ENCODE results near the gene SGCE.

The SGCE gene

DNA sequence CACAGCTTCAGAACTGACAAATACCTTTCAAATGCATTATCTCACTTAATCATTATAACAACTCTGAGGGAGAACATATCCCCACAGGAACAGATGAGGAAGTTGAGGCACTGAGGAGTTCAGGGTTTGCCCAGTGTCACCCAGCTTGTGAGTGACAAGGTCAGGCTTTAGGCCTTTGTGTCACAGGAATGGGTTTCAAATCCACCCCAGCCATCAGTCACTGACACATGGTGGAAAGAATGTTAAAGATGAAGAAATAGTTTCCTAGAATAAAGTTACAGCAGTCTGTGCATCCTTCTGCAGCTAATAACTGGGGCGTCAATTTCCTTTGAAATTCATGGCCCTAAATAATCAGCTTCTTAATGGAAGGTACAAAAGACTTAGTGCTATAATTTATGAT lies 37.8 kb downstream of the SGCE start:
- no peak for DNase-seq

DNA sequence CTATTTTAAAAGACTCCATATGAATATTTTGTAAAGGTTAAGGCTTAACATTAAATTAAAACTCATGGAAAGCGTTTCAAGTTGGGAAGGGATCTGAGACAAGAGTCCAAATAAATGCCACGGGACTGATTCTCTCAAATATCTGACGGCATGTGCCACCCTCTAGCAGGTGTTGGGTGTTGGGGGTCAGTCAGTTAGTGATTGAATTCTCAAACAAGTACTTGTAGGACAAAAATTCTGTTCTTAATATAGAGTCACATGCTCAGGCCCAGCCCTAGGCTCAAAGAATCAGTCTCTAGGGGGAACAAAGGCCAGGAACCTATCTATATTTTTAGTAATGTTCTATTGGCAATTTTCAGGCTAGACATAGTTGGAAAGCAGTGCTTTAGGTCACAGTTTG lies 39.1 kb downstream of the SGCE start:
- DNase-seq: no peak

DNA sequence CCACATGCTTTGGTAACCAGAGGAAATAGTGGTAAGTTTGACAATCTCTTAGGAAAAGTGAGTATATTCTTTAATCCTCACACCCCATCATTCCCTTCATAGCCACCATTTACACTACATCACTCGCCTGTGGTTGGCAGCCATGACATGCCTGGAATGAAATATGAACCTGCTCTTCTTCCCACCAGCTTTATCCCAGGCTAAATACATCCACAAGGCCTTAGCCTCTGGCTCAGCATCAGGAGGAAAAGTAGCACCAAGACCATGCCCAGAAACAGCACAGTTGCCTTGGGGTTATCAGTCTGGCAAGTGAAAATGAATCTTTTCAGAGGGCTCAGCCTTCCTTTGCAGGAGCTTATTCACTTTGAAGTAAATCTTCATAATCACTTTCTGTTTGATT lies 40.3 kb downstream of the SGCE start:
- DNase-seq: no peak

DNA sequence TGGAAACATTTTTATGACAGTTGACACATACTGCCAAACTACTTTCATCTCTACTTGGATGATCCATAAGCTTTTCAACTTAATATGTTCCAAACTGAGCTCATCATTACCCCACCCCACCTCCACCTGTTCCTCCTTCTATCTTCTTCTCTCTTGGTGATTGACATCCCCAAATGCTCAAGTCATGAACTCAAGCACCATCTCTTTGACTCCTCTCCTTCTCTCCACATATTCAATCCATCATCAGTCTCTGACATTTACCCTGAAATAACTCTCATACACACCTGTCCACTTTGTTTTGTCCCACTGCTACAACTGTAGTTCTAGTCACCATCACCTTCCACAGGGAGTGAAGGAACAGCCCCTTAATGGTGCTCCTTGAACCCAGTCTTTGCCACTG lies 43.3 kb downstream of the SGCE start:
- no peak for DNase-seq

DNA sequence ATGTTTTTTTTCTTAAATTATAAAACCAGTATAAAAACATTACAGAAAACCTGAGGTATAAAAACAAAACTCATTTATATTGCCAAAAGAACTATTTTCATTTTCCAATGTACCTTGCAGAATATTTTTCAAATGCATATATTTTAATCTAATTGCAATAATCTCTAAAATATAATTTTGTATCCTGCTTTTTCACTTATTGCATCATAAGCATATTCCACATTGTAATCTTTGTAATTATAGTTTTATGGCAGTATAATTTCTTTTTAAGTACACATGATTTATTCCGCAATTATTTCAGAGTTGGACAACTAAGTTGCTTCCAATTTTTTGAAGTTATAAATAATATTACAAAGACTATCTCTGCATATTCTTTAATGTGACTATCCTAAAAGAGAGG lies 43.7 kb downstream of the SGCE start:
- DNase-seq: no peak

DNA sequence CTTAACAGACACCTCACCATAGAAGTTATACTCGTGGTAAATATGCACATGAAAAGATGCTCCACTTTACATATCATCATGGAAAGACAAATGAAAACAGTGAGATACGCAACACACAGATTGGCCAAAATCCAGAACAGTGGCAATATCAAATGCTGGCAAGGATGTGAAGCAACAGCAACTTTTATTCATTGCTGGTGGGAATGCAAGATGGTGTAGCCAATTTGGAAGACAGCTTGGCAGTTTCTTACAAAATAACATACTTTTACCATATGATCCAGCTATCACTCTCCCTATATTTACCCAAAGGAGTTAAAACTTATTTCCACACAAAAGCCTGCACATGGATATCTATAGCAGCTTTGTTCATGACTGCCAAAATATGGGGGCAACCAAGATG lies 46.4 kb downstream of the SGCE start:
- no peak for DNase-seq

DNA sequence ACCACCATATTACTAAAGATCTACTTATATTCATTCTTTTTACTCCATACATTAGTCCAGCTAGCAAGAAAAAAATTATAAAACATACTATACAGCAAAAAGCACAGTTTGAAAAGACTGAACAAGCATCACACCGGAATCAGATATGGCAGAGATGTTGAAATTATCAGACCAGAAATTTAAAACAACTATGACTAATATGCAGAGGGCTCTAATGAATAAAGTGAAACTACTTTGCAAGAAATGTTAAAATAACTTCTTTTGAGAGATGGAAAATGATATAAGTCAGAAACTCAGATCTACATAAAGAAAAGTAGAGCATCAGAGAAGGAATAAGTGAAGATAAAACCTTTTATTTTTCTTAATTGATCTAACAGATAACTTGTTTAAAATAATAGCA lies 50.9 kb downstream of the SGCE start:
- DNase-seq: no peak

DNA sequence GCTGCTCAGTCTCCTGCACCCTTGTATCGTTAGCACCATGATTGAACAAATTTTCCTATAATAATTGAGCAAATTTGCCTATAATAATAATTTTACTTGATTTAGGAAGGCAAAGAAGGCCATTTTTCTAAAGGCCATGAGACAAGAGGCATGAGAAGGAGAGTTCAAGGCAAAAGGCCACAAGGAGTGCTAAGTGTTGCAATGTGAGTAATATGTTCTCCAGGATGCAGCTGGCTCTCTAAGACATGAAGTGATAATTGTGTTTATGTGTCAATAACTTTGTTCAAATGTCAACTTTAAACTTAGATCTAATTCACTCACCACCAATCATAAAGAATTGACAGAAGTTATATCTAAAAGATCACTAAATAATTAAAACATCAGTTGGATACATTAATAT lies 53.8 kb downstream of the SGCE start:
- no peak for DNase-seq

DNA sequence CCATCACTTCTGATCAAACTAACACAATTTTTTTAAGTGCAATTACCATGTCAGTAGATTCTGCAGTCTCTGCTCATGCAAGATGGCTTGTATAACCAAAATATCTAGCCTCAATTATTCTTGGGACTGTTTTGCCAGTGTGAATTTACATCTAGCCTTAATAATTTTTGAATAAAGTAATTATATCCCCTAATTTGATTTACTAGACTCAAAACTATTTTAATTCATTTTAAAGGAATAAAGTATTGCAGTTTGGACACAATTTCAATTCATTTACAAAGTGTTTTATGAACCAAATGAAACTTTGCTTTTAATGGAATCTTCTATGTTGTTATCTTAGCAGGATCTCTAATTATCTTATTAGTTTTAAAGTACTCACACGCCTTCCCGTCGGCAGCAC lies 55.7 kb downstream of the SGCE start:
- DNase-seq: no peak

DNA sequence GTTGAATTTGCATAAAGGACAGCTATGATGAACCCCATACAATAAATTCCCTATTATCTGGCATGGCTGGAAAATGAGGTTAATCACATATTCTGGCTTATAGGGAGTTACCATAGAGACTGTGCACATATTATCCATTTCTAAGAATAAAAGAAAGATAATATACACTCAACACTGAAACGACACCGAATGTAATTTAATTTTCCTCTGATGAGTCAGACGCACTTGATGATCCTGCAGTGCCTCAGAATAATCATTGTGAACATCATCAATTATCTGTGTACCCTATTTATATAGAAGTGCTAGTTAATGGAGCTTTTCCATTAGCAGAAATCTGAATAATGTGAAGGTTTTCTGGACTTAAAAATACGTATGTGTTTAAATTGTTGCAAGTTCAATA lies 60.2 kb downstream of the SGCE start:
- no peak for DNase-seq

DNA sequence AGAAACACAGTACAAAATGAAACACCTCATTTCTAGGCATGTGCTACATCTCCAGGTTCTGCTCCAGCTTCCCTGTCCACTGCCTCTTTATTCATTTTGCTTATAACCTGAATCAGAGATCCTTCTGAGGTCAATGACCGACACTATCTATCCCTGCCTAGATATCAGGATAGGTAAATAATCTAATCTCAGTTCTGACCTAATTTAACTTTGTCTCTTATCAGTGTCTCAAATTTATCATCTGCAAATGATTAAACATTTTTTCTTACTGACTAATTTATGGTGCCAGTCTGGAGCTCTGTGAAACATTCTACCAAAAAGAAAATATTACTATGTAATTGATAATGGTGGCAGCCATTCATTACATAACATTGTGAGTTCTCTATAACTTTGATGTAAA lies 61.1 kb downstream of the SGCE start:
- DNase-seq: no peak

DNA sequence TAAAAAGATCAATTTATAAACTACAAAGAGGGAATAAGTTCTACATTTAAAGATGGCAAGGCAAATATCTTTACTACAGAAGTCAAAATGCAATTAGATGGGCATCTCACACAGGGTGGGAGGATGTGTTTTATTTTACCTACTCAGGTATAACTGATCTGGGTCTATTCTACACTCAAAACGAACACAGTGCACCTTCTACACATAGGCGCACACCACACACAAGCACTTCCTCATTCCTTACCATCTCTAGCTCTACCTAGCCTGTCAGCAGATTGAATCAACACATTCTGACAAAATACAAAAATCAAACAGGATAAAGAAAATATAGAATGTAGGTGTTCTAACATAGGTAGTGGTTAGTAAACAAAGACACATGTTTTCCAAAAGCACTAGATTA lies 64.8 kb downstream of the SGCE start:
- DNase-seq: no peak

DNA sequence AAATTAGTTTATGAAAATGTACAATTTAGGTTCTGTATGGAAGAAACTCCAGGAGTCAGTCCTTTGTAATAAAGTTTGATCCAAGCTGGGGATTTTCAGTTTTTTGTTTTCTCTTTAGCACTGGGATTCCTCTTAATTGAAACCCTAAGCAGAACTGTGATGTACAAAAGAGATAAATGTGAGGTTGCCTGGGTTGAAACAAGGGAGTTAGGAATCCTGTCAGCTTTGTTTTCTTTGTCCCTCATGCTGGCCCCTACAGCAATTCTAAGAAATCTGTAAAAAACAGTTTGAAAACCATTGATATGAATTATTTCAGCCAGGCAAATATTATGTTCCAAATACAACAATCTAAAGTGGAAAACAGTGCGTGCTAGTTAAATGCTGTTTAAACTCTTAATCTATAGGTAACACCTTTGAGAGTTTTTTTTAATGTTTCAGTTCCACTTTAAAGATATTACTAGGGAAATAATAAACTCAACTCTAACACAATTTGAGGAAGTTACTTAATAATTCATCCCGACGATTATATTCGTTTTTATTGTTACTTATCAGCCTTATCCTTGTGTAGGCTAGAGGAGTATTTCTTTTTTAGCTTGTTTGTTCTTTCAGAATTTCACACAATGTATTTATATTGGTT lies 65.3 kb downstream of the SGCE start:
- no peak for DNase-seq

DNA sequence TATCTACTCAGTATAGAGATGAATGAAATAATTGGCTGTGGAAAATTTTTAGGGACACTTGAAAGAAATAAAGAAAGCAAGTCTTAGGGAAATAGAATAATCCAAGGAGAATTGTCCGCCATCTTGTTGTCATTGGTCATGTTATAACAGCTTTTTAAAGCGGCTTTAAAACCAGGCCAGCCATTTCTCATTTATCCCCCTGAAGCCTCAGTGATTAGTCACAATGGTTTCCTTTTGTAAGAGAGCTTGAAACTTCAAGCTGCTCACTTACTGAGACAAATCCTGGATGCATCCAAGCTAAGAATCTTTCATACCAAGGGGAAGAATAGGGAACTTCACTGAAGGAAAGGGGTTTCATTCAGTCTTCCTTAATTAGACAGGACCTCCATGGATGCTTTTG lies 67.9 kb downstream of the SGCE start:
- no peak for DNase-seq

DNA sequence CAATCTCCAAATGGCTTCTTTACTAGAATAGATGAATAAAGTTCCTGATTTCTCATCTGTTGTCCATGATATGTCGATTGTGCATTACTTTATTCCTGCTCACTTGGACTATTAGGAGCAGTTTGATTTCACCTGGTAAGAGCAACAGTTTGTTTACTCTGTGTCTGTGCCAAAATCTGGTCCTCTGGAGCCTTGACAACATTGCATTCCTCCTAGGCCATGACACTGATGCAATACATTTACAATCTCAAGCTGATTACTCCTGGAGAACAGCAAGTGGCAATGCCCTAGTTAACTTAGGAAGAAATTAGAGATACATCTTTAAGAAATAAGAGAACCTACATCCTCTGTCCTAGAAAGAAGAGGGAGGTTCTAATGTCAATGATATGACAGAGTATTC lies 71.8 kb downstream of the SGCE start:
- DNase-seq: no peak

DNA sequence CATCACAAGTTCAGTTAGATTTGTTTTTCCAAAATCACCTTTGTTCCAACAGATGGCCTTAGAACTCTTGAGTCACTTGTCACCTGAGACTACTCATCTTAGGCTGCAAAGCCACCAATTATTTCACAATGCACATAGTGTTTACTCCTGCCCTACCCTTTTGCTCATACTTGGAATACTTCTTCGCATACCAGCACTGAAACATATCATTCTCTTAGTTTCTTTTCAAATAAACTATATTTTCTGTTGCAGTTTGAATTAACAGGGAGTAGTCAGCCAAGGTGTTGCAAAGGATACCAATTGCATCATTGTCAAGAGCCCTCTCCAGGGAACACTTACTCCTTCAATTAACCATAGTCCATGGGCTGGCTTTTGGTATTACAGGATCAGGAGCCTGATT lies 75.3 kb downstream of the SGCE start:
- DNase-seq: no peak

DNA sequence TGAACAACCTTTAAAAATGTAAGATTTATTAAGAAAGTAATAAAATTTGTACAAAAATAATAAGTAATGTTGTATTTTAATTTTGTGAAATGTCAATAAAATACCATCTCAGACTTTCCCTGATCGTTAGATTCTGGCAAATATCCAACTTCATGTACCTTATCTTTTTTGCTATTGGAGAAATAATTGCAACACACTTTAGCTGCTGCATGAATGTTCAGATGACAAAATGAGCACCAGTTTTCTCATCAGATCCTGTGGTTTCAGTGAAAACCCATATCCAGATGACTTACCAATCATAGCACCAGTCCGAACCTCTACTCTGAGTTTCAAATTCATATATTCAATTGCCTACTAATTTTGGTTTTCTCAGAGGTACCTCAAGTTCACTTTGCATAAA lies 76.5 kb downstream of the SGCE start:
- no peak for DNase-seq

DNA sequence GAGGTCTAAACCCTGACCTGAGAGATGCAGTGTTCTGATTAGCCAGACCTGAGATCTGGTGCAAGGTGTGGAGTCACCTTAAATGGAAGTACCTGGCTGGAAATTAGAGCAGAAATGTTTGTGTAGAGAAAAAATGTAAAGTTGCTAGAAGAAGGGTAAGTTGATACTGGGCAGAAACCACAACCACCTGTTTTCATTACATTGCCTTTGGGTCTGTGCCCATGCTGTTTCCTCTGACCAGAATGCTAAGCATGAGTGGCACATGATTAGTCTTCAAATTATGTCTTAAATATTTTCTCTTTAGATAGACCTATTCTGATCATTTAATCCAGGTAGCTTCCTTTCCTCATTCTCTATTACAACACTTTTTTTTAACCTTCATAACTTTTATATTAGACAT lies 77.3 kb downstream of the SGCE start:
- no peak for DNase-seq

DNA sequence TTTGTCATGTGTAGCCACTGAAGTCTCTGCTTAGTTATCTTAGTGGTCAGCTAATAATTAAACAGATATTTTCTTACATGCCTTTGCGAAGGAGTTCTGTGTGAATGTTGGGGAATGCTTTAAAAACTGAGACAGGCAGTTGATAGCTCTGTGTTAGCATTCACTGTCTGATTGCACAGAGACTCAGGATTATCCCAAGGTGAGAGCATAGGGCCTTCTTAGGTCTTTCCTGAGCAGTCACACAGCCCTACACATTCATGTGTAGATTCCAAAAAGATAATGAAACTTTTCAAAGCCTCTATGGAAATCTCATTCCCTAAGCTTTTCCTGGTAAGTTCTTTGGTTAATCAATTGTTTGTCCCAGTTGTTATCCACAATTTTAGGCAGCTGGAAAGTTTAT lies 78.6 kb downstream of the SGCE start:
- DNase-seq: no peak

DNA sequence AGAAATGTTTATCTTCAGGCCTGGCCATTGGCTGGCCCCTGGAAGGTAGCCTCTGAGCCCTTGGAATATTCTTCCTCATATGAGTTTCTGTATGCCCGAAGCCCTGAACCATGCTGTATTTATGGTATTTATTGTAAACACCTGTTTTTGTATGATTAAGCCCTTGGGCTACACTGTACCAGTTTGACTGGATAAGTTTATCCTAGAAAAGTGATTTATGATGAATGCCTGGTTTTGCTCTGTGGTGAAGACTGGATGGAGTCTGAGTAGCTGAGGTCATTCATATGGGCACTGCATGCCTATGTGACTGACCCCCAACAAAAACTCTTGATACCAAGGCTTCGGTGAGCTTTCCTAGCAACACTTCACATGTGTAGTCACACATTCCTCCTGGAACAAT lies 79.6 kb downstream of the SGCE start:
- no peak for DNase-seq

DNA sequence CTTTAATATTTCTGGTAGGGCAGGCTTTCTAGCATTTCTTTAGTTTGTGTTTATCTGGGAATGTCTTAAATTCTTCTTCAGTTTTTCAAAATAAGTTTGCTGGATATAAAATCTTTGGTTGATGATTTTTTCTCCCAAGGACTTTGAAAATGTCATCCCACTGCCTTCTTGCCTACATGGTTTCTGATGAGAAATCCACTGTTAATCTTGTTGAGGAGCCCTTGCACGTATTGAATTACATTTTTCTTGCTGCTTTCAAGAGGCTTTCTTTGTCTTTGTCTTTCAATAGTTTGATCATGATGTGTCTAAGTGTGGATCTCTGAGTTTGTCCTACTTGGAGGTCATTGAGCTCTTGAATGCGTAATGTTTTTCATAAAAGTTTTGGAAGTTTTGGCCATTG lies 80.3 kb downstream of the SGCE start:
- DNase-seq: no peak

DNA sequence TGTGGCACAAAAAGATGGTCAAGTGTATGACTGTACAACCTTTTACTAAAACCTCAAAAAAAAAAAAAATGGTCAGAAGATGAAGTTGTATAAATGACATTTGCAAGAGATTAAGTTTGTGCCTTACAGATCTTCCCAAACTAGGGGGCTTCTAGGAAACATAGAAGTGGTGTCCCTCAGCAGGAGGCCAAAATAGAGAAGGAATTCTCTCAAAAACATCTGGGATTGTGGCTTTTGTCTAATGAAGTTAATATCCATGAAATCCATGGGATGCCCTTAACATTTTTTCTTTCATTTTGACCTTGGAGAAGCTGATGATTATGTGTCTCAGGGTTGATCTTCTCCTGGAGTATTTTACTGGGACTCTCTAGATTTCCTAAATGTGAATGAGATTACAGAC lies 84.1 kb downstream of the SGCE start:
- no peak for DNase-seq

DNA sequence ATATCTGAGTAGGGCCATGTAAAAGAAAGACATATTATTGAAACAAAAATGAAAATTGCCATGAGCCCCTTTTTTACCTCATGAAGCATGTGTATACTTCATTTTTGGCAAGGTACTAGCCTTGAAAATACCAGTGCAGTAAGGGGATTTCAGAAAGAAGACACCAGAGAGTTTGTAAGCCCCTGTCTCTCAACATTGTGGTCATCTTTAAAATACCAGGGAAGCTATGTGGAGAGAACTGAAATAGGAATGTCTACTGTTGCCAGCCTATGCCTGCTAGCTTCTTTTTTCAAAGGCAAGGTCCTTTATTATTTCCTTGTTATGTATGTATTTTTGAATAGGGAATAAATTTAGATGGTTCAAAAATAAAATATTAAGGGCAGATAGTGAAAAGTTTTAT lies 88.5 kb downstream of the SGCE start:
- DNase-seq: no peak

DNA sequence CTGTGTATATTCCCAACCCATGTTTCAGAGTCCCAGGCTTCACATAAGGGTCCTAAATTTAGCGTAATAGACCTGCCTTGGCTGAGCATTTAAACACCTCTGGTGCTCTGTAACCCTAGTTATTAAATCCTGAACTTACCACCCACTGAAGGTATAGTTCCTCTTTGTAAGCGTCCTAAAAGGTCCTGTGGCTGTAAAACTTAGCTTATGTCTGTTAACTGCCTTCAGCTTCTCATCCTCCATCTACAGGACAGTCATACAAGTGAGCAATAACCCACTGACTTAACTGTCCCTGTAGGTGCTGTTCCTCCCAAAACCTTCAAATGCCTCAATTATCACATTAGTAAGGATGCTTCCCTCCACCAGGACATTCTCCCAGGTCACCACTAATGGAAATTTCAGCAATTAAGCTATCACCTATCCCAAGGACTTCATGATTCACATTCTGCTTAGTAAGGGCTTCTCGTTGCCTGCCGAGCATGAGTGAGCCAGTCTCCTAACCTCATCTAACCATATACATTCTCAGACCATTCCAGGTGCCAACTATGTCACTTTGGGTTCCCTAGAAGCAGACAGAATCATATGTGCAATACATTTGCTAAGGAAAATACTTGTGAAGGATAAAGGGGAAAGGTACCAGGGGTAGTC lies 90.6 kb downstream of the SGCE start:
- DNase-seq: no peak

DNA sequence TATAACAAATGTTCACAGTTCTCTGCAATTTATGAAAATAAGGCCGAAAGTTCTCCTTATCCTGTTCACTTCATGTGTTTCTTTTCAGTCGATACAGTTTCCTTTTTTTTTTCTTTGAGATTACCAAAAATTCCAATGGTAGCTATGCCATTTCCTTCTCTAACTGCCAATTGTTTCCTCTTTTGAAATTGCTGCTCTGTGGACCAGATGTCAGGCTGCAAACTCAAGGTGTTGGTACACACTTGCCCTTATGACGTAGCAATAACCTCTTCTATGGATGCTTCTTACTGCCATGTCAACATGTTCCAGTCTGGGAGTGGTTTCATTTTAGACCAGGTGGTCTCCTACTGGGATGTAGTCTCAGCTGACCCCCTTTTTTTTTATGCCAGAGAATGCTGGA lies 93.4 kb downstream of the SGCE start:
- DNase-seq: no peak
